ENCODE data around the gene SFTPB.
A peak's percentile ranks its signal among the peaks of the same experiment; 100 is the strongest.

SFTPB gene

GRCh38 chr2:85702172-85702571, 34.2 kb upstream of the SFTPB start:
- no peak for DNase-seq (ENCODE audit: low read depth)

DNA sequence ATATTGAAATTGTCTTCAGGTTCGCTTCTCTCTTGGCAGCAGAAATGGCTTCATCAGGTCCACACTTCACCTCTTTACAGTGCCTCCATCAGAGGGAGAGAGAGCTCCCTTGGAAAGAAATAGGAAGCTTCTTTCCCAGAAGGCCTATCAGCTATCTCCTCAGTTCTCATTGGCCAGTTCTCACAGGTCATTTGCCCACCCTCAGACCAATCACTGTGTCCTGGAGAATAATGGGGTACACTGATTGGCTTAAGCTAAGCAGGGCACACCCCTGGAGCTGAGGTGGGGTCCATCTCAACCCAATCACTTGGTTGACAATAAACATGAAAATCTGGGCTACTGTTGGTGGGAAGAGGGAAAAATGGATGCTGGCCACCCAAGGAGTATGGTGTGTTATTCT, 31.3 kb upstream of the SFTPB start:
- DNase-seq (ENCODE audit: low read depth): no peak

DNA sequence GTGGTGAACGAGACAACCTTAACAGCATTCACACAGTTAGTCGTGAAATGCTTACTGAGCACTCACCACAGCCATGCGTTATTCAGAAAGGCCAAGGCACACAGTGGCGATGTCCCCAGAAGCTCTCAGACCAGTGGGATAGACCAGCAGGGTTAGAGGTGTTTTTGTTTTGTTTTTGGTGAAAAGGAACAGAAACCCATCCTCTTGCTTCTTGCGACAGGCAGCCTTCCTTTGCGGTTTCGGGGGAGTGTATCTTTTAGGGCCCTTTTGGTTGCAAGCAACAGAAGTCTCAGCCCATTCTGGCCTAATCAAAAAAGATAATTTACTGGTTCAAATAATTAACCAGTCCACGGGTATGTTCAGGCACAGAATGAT, 30.9 kb upstream of the SFTPB start:
- no peak for DNase-seq (ENCODE audit: low read depth)

- DNase-seq (ENCODE audit: low read depth): no peak
Measured at GRCh38 chr2:85698184-85698879, 30.3 kb upstream of the SFTPB start.

GRCh38 chr2:85697716-85698115, 29.7 kb upstream of the SFTPB start:
- DNase-seq (ENCODE audit: low read depth): no peak

DNA sequence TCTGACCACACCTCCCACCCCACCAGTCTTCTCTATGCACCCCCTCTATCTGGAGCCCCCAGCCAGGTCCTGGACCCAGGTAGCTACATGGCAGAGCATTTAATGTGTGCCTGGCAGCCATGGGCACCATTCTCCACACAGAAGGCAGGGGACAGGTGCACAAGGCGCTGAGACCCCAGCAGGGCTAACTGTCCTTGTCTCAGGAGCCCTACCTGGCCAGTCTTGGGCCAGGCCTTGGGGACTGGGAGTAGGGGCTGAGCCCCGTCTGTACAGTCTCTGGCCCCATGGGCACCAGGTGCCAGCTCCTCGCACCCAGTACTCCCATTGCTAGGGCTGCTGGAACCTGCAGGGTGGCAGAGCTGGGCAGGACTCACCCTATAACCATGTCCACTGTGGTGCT, 29.1 kb upstream of the SFTPB start:
- no peak for DNase-seq (ENCODE audit: low read depth)

DNA sequence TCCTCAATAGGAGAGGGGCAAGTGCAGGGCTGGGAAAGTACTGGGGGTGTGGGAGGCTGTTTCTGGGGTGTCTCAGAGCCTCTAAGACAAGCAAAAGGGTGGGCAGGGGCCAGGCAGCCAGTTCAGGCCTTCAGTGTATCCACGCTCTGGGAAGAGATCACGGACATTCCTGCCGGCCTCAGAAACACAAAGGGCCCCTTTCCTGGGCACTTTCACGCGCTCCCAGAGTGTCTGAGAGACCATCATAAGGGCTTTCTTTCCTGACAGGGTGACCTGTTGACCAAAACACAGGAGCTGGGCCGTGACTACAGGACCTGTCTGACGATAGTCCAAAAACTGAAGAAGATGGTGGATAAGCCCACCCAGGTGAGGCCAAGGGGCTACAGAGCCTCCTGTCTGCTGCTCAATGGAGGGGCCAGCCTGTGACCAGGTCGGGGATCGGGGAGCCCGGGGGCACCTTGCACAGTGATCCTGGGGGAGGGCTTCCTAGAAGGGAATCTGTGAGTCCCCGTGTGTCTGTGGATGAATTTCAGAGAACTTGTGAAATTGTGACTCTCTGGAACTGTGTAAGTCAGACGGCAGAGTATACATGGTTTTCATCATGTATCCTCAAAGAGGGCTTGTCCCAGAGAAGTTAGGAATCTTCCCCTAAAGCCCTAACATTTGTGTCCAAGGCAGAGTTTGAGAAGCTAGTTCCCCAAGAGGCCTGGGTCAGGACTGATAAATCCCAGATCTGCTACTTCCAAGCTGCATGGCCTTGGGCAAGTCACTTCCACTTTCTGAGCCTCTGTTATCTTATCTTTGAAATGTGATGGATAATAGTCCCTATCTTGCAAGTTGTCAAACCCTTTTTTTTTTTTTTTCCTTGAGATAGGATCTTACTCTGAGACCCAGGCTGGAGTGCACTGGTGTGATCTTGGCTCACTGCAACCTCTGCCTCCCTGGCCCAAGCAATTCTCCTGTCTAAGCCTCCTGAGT, 28.0 kb upstream of the SFTPB start:
- no peak for DNase-seq (ENCODE audit: low read depth)

DNA sequence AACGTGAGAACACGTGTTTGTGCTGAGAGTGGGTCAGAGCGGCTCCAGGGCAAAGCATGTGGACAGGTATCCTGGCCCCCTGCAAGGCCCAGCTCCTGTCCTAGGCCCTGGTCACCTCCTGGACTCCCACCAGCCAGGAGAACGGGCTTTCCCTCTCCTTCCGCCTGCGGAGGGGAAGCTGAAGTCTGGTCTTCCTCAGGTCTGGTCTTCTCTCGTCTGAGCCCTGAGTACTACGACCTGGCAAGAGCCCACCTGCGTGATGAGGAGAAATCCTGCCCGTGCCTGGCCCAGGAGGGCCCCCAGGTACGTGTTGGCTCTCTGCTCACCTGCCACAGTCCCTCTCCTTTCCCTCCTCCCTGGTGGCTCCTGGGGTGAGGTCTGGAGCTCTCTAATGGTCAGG, 27.1 kb upstream of the SFTPB start:
- DNase-seq (ENCODE audit: low read depth): no peak

GRCh38 chr2:85694052-85695025, 26.3 kb upstream of the SFTPB start, which contains the start of gene GNLY:
Gene GNLY, plus strand, starts transcription at chr2:85694358. Its CDS starts 61 bp downstream, at chr2:85694419.
- DNase-seq (ENCODE audit: low read depth): peak; percentile 33

- DNase-seq (ENCODE audit: low read depth): no peak
Measured at GRCh38 chr2:85692039-85692645, 24.1 kb upstream of the SFTPB start.

DNA sequence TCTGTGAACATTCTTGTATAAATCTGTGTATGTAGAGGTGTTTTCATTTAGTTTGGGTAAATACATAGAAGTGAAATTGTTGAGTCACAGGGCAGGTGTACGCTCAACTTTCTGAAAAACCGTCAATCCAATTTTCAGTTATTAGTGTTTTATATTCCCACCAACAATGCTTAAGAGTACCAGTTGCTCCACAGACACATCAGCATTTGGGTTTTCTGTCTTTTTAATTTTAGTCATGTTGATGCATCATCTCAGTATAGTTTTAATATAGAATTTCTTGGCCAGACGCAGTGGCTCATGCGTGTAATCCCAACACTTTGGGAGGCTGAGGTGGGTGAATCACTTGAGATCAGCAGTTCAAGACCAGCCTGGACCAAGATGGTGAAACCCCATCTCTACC, 22.9 kb upstream of the SFTPB start:
- no peak for DNase-seq (ENCODE audit: low read depth)

DNA sequence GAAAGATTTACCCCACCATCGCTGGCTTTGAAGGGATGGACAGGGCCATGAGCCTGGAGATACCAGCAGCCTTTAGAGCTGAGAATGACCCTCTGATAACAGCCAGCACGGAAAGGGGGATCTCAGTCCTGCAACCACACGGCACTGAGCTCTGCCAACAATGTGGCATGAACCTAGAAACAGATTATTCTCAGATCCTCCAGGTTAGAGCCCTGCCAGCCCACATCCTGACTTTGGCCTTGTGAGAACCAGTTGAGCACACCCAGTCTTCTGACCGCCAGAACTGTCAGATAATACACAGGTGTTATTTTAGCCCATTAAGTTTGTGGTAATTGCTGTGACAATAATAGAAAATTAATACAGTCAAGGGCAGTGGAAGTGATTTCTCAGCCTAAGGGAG, 16.8 kb upstream of the SFTPB start:
- no peak for DNase-seq (ENCODE audit: low read depth)

DNA sequence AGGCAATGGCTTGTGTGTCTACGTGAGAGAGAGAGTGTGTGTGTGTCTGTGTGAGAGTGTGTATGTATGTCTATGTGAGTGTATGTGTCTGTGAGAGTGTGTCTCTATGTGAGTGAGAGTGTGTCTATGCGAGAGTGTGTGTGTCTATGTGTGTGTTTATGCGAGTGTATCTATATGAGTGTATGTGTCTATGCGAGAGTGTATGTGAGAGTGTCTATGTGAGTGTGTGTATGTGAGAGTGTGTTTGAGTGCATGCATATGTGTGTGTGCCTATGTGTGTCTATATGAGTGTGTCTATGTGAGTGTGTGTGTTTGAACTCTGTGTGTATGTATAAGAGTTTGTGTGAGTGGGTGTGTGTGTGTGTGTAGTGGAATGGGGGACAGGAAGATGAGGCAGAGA, 16.4 kb upstream of the SFTPB start:
- DNase-seq (ENCODE audit: low read depth): no peak

- no peak for DNase-seq (ENCODE audit: low read depth)
Measured at GRCh38 chr2:85682378-85682777, 14.4 kb upstream of the SFTPB start.

GRCh38 chr2:85681776-85682175, 13.8 kb upstream of the SFTPB start:
- no peak for DNase-seq (ENCODE audit: low read depth)

- no peak for DNase-seq (ENCODE audit: low read depth)
Measured at GRCh38 chr2:85681372-85681763, 13.4 kb upstream of the SFTPB start.

DNA sequence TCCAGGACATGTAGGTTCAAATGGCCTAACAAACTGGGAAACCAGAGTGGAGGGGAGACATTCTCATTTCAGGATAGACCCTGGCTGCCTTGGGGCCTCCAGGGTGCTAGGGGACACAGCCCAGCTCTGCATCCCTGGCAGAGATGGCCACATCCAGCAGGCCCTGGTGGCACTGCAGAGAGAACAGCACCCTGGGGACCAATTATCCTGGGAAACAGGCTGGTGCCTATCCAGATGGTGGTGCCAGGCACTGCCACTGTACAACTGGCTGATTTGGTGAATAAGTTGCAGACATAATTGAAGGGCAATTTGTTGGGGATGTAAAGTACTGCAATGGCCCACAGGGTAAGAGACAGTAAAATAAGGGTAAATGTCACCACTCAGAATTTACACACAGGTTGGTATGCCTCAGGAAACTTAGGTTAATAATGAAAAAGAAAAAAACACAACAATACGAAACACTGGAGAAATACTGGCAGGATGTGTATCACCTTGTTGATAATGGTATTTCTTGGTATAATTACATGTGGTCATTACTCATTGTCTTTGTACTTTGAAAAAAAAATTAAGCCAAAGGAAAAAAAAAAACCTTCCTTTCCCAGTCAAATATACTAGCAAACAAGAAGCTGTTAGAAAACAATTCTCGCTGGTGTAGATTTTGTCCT, 12.8 kb upstream of the SFTPB start:
- DNase-seq (ENCODE audit: low read depth): no peak

GRCh38 chr2:85678794-85679672, 11.0 kb upstream of the SFTPB start:
- DNase-seq (ENCODE audit: low read depth): peak; percentile 45

DNA sequence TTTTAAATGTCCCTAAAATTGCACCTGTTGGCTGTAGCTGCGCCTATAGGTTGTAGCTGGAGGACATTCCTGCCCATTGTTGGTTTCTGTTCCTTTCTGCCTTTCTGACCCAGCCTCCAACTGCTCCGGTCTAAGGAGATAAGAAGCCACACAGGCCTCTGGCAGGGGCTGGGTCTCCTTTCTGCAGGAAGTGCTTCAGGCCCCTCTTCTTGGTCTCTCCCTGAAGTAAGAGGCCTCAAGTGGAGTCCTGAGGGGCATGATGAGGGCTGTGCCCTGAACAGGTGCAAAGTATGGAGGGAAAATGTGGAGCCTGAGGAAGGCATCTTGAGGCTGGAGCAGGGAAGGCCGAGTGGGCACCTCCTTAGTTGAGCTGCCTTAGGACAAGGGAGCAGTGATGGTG, 10.4 kb upstream of the SFTPB start:
- DNase-seq (ENCODE audit: low read depth): no peak
